K562 (cell line): ENCODE results near the gene MRPS26. TPM values are rescaled to one million over a fixed set of nuclear protein-coding genes. Genes with fewer than 3 reads are reported as not detected.
A peak's percentile ranks its signal among the peaks of the same experiment; 100 is the strongest.

Experiments used
- DEAF1 ChIP-seq: fragments of 450-650 bp; formaldehyde crosslinking; IDR thresholded peaks from 2 replicates; pipeline ENCODE4 v1.4.0; 2020; ENCODE audit warnings: mild to moderate bottlenecking, moderate library complexity
- MEF2D ChIP-seq: conservative IDR thresholded peaks from 2 replicates; pipeline ENCODE4 v1.6.1; 2016; ENCODE audit warnings: low read depth, missing genetic modification characterization, missing compliant biosample characterization
- NELFE ChIP-seq: IDR thresholded peaks from 2 replicates; pipeline ENCODE4 v1.6.1; 2011; ENCODE audit warnings: mild to moderate bottlenecking; ENCODE audit not compliant: insufficient read depth, insufficient read length
- ZFP91 ChIP-seq: sonication (generic); formaldehyde crosslinking; IDR thresholded peaks from 2 replicates; pipeline ENCODE4 v1.8.0; 2022; ENCODE audit warnings: mild to moderate bottlenecking, missing genetic modification reagents
- ZNF76 ChIP-seq: fragments of 250-450 bp; sonication (Bioruptor Pico); IDR thresholded peaks from 2 replicates; pipeline ENCODE4 v1.4.0; 2020; ENCODE audit warnings: mild to moderate bottlenecking, moderate library complexity, borderline replicate concordance
- polyA plus RNA-seq, 8 experiments: library from polyadenylated mRNA; depleted of rRNA in 4 of 8; stranded (reverse) in 5 of 8; unstranded in 3 of 8; fragments of >200 nt; fragmentation: Nextera tagmentation in 2 of 8; fragmentation: Illumina TruSeq in 1 of 8; extraction: Ambion mirVana in 2 of 8; extraction: Trizol in 1 of 8; gene quantifications; 2 replicates each; pipeline versions ENCODE4 v1.2.1 to v1.2.3, GENCODE V29; 2011 to 2014; ENCODE audit warnings: inconsistent platforms in 1 of 8, missing spikeins in 1 of 8
- total RNA-seq, 7 experiments: library from RNA; depleted of rRNA in 6 of 7; stranded (reverse); fragments of >200 nt in 6 of 7; fragmentation: Illumina TruSeq in 2 of 7; extraction: Trizol in 2 of 7; gene quantifications; 2 replicates each; pipeline versions ENCODE4 v1.2.1 to v1.2.3, GENCODE V29; 2011 to 2021; ENCODE audit warnings: low replicate concordance in 1 of 7
- TF ChIP-seq, protein P1 (sequence below), 2 experiments: fragments of 450-650 bp in 1 of 2; IDR thresholded peaks; 2 replicates each; pipeline ENCODE4 v1.6.1; 2011 to 2017; ENCODE audit warnings: low read depth in 2 of 2, antibody characterized with exemption in 1 of 2, borderline replicate concordance in 1 of 2, low read length in 1 of 2, mild to moderate bottlenecking in 1 of 2, mixed read lengths in 1 of 2; ENCODE audit not compliant: control insufficient read depth in 1 of 2
- TF ChIP-seq, protein P2 (sequence below), 2 experiments: fragments of 450-650 bp; formaldehyde crosslinking in 1 of 2; IDR thresholded peaks; 2 replicates each; pipeline versions ENCODE4 v1.4.0 to v1.6.1; 2014 to 2020; ENCODE audit warnings: mild to moderate bottlenecking in 2 of 2, borderline replicate concordance in 1 of 2, low read depth in 1 of 2

MRPS26 gene
- total and polyA plus RNA-seq, 9 of the 15 experiments (the other 6 are each of a cell fraction or from before 2014, with no cell fraction given) = 2.7 to 70.5 (median 28.8) TPM

DNA sequence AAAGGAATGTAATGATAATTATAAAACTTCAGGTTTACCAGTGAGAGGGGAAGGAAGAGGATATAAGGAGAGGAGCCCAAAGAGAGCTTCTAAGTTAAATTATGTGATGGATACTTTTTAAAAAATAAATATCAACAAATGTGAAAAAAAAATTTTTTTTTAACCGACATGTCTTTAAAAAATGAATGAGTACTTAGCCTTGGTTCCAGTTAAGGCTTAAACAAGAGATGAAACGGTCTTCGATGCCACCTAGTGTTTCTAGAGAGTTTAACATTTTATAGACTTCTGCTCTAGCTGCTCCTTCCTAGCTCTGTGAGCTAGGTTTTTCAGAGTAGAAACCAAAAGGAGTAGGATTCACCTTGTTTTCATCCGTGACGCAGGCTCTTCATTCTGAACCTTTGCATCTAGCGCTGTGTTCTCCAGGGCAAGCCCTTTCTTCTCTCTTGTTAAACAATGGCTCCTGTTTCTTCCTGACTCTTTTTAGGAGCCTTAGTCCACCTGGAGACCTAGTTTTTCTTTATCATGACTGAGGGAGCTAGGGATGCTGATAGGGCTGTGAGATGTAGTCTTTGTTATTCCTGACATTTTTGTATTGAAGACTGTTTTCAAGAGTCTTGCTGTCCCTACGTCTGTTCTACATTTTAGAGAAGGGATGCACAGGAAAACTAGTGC lies 44.9 kb upstream of the MRPS26 start (continued):
- TF ChIP-seq, protein P1, sequence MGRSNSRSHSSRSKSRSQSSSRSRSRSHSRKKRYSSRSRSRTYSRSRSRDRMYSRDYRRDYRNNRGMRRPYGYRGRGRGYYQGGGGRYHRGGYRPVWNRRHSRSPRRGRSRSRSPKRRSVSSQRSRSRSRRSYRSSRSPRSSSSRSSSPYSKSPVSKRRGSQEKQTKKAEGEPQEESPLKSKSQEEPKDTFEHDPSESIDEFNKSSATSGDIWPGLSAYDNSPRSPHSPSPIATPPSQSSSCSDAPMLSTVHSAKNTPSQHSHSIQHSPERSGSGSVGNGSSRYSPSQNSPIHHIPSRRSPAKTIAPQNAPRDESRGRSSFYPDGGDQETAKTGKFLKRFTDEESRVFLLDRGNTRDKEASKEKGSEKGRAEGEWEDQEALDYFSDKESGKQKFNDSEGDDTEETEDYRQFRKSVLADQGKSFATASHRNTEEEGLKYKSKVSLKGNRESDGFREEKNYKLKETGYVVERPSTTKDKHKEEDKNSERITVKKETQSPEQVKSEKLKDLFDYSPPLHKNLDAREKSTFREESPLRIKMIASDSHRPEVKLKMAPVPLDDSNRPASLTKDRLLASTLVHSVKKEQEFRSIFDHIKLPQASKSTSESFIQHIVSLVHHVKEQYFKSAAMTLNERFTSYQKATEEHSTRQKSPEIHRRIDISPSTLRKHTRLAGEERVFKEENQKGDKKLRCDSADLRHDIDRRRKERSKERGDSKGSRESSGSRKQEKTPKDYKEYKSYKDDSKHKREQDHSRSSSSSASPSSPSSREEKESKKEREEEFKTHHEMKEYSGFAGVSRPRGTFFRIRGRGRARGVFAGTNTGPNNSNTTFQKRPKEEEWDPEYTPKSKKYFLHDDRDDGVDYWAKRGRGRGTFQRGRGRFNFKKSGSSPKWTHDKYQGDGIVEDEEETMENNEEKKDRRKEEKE (IDR thresholded peaks at IDR 0.05; ENCODE audit: borderline replicate concordance in 1 of 2, control insufficient read depth in 1 of 2, low read depth in 2 of 2, low read length in 1 of 2) = no peak
- no peak for TF ChIP-seq NELFE
- no peak for TF ChIP-seq ZFP91 (CRISPR knock-in tag)
- TF ChIP-seq DEAF1 (CRISPR knock-in tag) = 0 out of 2 replicates have a peak, but pooled peaks have one; percentile 32
- no peak for TF ChIP-seq ZNF76 (CRISPR knock-in tag)
- no peak for TF ChIP-seq MEF2D (tag)
- TF ChIP-seq, protein P2, sequence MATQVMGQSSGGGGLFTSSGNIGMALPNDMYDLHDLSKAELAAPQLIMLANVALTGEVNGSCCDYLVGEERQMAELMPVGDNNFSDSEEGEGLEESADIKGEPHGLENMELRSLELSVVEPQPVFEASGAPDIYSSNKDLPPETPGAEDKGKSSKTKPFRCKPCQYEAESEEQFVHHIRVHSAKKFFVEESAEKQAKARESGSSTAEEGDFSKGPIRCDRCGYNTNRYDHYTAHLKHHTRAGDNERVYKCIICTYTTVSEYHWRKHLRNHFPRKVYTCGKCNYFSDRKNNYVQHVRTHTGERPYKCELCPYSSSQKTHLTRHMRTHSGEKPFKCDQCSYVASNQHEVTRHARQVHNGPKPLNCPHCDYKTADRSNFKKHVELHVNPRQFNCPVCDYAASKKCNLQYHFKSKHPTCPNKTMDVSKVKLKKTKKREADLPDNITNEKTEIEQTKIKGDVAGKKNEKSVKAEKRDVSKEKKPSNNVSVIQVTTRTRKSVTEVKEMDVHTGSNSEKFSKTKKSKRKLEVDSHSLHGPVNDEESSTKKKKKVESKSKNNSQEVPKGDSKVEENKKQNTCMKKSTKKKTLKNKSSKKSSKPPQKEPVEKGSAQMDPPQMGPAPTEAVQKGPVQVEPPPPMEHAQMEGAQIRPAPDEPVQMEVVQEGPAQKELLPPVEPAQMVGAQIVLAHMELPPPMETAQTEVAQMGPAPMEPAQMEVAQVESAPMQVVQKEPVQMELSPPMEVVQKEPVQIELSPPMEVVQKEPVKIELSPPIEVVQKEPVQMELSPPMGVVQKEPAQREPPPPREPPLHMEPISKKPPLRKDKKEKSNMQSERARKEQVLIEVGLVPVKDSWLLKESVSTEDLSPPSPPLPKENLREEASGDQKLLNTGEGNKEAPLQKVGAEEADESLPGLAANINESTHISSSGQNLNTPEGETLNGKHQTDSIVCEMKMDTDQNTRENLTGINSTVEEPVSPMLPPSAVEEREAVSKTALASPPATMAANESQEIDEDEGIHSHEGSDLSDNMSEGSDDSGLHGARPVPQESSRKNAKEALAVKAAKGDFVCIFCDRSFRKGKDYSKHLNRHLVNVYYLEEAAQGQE (IDR thresholded peaks at IDR 0.05; ENCODE audit: borderline replicate concordance) = peak; percentile 42; the same call in 1 of the 2 replicates
- TF ChIP-seq, protein P2 (CRISPR knock-in tag; IDR thresholded peaks at IDR 0.05; ENCODE audit: low read depth) = no peak
